ENCODE results near the gene HIPK4. TPM values are rescaled to one million over a fixed set of nuclear protein-coding genes. Genes with fewer than 3 reads are reported as not detected.

The HIPK4 gene
- total and polyA plus RNA-seq, 2 experiments from 2014 or later = 0.21 to 0.52 TPM

DNA sequence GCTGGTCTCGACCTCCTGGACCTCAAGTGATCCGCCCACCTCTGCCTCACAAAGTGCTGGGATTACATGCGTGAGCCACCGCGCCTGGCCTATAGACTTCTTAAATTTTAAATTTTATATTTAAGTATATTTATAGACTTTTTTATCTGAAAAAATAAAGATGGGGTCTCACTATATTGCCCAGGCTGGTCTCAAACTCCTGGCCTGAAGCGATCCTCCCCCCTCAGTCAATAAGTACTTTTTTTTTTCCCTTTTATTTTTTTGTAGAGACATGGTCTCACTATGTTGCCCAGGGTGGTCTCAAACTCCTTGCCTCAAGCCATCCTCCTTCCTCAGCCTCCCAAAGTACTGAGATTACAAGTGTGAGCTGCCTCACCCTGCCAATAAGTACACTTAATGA lies 34.0 kb upstream of the HIPK4 start:
- Histone ChIP-seq H3F3A (replicated peaks; ENCODE audit: low read depth) (0 out of 2 replicates have a peak, but pooled peaks cover 2% of the 10 kb centered on the region), H3K36me3 (ENCODE audit: insufficient read depth) (no peaks in the 10 kb centered on the region), H3K9me2 (ENCODE audit: insufficient read depth) (no peaks in the 10 kb centered on the region), H3K27me3 (ENCODE audit: insufficient read depth) (no peaks in the 10 kb centered on the region), H3K4me1 (ENCODE audit: insufficient read depth) (peaks cover 17% of the 10 kb centered on the region), H3K4me2 (peak overlapping the region; percentile 96), H3K4me3 (no peak overlapping the region), H3K79me2 (replicated peaks; ENCODE audit: insufficient read depth) (no peaks in the 10 kb centered on the region; the same call in none of the 2 replicates), H3K27ac (ENCODE audit: low read depth) (no peak overlapping the region), H2AFZ (no peak overlapping the region), H4K20me1 (replicated peaks; ENCODE audit: insufficient read depth) (no peaks in the 10 kb centered on the region)
- peaks cover 3% of the 10 kb centered on the region; the same call in 1 of the 3 replicates for H3K9me3 Mint-ChIP-seq
- H3K4me3 Mint-ChIP-seq = no peak overlapping the region
- H3K27ac Mint-ChIP-seq = no peak overlapping the region
- TF ChIP-seq, protein P1, sequence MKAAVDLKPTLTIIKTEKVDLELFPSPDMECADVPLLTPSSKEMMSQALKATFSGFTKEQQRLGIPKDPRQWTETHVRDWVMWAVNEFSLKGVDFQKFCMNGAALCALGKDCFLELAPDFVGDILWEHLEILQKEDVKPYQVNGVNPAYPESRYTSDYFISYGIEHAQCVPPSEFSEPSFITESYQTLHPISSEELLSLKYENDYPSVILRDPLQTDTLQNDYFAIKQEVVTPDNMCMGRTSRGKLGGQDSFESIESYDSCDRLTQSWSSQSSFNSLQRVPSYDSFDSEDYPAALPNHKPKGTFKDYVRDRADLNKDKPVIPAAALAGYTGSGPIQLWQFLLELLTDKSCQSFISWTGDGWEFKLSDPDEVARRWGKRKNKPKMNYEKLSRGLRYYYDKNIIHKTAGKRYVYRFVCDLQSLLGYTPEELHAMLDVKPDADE (IDR thresholded peaks at IDR 0.05) = no peak
- TF ChIP-seq POLR2AphosphoS5 (IDR thresholded peaks at IDR 0.05; ENCODE audit: low read depth) = no peak
- TF ChIP-seq EZH2 (IDR thresholded peaks at IDR 0.05; ENCODE audit: low read depth, unreplicated experiment) = no peak
- no peak for TF ChIP-seq NANOG (IDR thresholded peaks at IDR 0.05; ENCODE audit: borderline replicate concordance)
- TF ChIP-seq, protein P2, sequence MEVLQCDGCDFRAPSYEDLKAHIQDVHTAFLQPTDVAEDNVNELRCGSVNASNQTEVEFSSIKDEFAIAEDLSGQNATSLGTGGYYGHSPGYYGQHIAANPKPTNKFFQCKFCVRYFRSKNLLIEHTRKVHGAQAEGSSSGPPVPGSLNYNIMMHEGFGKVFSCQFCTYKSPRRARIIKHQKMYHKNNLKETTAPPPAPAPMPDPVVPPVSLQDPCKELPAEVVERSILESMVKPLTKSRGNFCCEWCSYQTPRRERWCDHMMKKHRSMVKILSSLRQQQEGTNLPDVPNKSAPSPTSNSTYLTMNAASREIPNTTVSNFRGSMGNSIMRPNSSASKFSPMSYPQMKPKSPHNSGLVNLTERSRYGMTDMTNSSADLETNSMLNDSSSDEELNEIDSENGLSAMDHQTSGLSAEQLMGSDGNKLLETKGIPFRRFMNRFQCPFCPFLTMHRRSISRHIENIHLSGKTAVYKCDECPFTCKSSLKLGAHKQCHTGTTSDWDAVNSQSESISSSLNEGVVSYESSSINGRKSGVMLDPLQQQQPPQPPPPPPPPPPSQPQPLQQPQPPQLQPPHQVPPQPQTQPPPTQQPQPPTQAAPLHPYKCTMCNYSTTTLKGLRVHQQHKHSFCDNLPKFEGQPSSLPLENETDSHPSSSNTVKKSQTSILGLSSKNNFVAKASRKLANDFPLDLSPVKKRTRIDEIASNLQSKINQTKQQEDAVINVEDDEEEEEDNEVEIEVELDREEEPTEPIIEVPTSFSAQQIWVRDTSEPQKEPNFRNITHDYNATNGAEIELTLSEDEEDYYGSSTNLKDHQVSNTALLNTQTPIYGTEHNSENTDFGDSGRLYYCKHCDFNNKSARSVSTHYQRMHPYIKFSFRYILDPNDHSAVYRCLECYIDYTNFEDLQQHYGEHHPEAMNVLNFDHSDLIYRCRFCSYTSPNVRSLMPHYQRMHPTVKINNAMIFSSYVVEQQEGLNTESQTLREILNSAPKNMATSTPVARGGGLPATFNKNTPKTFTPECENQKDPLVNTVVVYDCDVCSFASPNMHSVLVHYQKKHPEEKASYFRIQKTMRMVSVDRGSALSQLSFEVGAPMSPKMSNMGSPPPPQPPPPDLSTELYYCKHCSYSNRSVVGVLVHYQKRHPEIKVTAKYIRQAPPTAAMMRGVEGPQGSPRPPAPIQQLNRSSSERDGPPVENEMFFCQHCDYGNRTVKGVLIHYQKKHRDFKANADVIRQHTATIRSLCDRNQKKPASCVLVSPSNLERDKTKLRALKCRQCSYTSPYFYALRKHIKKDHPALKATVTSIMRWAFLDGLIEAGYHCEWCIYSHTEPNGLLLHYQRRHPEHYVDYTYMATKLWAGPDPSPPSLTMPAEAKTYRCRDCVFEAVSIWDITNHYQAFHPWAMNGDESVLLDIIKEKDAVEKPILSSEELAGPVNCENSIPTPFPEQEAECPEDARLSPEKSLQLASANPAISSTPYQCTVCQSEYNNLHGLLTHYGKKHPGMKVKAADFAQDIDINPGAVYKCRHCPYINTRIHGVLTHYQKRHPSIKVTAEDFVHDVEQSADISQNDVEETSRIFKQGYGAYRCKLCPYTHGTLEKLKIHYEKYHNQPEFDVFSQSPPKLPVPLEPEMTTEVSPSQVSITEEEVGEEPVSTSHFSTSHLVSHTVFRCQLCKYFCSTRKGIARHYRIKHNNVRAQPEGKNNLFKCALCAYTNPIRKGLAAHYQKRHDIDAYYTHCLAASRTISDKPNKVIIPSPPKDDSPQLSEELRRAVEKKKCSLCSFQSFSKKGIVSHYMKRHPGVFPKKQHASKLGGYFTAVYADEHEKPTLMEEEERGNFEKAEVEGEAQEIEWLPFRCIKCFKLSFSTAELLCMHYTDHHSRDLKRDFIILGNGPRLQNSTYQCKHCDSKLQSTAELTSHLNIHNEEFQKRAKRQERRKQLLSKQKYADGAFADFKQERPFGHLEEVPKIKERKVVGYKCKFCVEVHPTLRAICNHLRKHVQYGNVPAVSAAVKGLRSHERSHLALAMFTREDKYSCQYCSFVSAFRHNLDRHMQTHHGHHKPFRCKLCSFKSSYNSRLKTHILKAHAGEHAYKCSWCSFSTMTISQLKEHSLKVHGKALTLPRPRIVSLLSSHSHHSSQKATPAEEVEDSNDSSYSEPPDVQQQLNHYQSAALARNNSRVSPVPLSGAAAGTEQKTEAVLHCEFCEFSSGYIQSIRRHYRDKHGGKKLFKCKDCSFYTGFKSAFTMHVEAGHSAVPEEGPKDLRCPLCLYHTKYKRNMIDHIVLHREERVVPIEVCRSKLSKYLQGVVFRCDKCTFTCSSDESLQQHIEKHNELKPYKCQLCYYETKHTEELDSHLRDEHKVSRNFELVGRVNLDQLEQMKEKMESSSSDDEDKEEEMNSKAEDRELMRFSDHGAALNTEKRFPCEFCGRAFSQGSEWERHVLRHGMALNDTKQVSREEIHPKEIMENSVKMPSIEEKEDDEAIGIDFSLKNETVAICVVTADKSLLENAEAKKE (CRISPR knock-in tag; IDR thresholded peaks at IDR 0.05) = no peak
- TF ChIP-seq JUNB (IDR thresholded peaks at IDR 0.05; ENCODE audit: unreplicated experiment) = no peak
- TF ChIP-seq EZH2phosphoT487 (IDR thresholded peaks at IDR 0.05; ENCODE audit: unreplicated experiment) = no peak
- no peak for TF ChIP-seq CREB1 (CRISPR knock-in tag; IDR thresholded peaks at IDR 0.05; ENCODE audit: low read depth)
- TF ChIP-seq, protein P3, sequence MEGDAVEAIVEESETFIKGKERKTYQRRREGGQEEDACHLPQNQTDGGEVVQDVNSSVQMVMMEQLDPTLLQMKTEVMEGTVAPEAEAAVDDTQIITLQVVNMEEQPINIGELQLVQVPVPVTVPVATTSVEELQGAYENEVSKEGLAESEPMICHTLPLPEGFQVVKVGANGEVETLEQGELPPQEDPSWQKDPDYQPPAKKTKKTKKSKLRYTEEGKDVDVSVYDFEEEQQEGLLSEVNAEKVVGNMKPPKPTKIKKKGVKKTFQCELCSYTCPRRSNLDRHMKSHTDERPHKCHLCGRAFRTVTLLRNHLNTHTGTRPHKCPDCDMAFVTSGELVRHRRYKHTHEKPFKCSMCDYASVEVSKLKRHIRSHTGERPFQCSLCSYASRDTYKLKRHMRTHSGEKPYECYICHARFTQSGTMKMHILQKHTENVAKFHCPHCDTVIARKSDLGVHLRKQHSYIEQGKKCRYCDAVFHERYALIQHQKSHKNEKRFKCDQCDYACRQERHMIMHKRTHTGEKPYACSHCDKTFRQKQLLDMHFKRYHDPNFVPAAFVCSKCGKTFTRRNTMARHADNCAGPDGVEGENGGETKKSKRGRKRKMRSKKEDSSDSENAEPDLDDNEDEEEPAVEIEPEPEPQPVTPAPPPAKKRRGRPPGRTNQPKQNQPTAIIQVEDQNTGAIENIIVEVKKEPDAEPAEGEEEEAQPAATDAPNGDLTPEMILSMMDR (conservative IDR thresholded peaks at IDR 0.05; ENCODE audit: low read depth in 2 of 2) = no peak
- no peak for TF ChIP-seq STAT1 (IDR thresholded peaks at IDR 0.05; ENCODE audit: unreplicated experiment)
- TF ChIP-seq ZNF114 (CRISPR knock-in tag; IDR thresholded peaks at IDR 0.05) = no peak
- TF ChIP-seq, protein P4, sequence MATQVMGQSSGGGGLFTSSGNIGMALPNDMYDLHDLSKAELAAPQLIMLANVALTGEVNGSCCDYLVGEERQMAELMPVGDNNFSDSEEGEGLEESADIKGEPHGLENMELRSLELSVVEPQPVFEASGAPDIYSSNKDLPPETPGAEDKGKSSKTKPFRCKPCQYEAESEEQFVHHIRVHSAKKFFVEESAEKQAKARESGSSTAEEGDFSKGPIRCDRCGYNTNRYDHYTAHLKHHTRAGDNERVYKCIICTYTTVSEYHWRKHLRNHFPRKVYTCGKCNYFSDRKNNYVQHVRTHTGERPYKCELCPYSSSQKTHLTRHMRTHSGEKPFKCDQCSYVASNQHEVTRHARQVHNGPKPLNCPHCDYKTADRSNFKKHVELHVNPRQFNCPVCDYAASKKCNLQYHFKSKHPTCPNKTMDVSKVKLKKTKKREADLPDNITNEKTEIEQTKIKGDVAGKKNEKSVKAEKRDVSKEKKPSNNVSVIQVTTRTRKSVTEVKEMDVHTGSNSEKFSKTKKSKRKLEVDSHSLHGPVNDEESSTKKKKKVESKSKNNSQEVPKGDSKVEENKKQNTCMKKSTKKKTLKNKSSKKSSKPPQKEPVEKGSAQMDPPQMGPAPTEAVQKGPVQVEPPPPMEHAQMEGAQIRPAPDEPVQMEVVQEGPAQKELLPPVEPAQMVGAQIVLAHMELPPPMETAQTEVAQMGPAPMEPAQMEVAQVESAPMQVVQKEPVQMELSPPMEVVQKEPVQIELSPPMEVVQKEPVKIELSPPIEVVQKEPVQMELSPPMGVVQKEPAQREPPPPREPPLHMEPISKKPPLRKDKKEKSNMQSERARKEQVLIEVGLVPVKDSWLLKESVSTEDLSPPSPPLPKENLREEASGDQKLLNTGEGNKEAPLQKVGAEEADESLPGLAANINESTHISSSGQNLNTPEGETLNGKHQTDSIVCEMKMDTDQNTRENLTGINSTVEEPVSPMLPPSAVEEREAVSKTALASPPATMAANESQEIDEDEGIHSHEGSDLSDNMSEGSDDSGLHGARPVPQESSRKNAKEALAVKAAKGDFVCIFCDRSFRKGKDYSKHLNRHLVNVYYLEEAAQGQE (IDR thresholded peaks at IDR 0.05; ENCODE audit: unreplicated experiment) = no peak
- no peak for TF ChIP-seq ZNF331 (CRISPR knock-in tag; IDR thresholded peaks at IDR 0.05; ENCODE audit: low read depth)
- ATAC-seq (no peak), DNase-seq (ENCODE audit: low spot score) (no peak)
- peaks cover 10% of the 10 kb centered on the region for H3K27me3 Mint-ChIP-seq (ENCODE audit: insufficient read depth, low read depth, poor library complexity)
- H3K36me3 Mint-ChIP-seq (ENCODE audit: low read depth) = peaks cover 12% of the 10 kb centered on the region
- H3K4me1 Mint-ChIP-seq = peaks cover 15% of the 10 kb centered on the region
